Nephron (organoid): ENCODE measurements around the gene CENPP.
"Not testable (repeated sequence)": the region's sequence is repeated elsewhere in the genome, so short reads cannot be mapped to it uniquely, and the experiment has no call there.

Experiments
- H3K27ac Mint-ChIP-seq, 3 experiments: 2 replicates each; pipeline ENCODE4 v1.8.0; 2020; ENCODE audit warnings: mixed read lengths in 3 of 3, mild to moderate bottlenecking in 2 of 3, moderate library complexity in 1 of 3
- H3K27me3 Mint-ChIP-seq: 2 replicates; pipeline ENCODE4 v1.8.0; 2021; ENCODE audit warnings: low read depth, mild to moderate bottlenecking, moderate library complexity, mixed read lengths
- H3K36me3 Mint-ChIP-seq: 2 replicates; pipeline ENCODE4 v1.8.0; 2020; ENCODE audit warnings: low read depth, mixed read lengths
- H3K4me1 Mint-ChIP-seq: 2 replicates; pipeline ENCODE4 v1.8.0; 2020; ENCODE audit warnings: mixed read lengths
- H3K4me3 Mint-ChIP-seq, 3 experiments: 2 replicates each; pipeline ENCODE4 v1.8.0; 2020; ENCODE audit warnings: mild to moderate bottlenecking in 3 of 3, mixed read lengths in 3 of 3, moderate library complexity in 2 of 3
- H3K9me3 Mint-ChIP-seq: 2 replicates; pipeline ENCODE4 v1.8.0; 2020; ENCODE audit warnings: mixed read lengths
- TF ChIP-seq, protein P1 (sequence below), 3 experiments: fragments of 200-600 bp; sonication (generic); IDR thresholded peaks; one replicate each; pipeline ENCODE4 v1.5.0; 2021; ENCODE audit warnings: antibody characterized with exemption in 3 of 3; ENCODE audit not compliant: unreplicated experiment in 3 of 3

Gene CENPP

DNA sequence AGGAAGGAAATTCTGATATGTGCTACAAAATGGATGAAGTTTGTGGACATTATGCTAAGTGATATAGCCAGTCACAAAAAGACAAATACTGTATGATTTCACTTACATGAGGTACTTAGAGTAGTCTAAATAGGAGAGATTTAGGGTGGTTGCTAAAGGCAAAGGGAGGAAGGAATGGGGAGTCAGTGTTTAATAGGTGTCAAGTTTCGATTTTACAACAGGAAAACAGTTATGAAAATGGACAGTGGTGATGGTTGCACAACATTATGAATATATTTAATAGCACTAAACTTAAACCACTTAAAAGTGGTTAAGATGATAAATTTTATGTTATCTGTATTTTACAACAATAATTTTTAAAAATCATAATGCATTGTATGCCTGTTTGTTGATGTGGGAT is 250.4 kb downstream of the CENPP start:
- TF ChIP-seq, protein P1, sequence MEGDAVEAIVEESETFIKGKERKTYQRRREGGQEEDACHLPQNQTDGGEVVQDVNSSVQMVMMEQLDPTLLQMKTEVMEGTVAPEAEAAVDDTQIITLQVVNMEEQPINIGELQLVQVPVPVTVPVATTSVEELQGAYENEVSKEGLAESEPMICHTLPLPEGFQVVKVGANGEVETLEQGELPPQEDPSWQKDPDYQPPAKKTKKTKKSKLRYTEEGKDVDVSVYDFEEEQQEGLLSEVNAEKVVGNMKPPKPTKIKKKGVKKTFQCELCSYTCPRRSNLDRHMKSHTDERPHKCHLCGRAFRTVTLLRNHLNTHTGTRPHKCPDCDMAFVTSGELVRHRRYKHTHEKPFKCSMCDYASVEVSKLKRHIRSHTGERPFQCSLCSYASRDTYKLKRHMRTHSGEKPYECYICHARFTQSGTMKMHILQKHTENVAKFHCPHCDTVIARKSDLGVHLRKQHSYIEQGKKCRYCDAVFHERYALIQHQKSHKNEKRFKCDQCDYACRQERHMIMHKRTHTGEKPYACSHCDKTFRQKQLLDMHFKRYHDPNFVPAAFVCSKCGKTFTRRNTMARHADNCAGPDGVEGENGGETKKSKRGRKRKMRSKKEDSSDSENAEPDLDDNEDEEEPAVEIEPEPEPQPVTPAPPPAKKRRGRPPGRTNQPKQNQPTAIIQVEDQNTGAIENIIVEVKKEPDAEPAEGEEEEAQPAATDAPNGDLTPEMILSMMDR (IDR thresholded peaks at IDR 0.05; ENCODE audit: unreplicated experiment in 3 of 3): no peak
- Mint-ChIP-seq H3K9me3 (peaks cover 18% of the 10 kb centered on the region), H3K27me3 (no peaks in the 10 kb centered on the region), H3K4me1 (peaks cover 3% of the 10 kb centered on the region), H3K4me3 (no peak overlapping the region), H3K27ac (no peak overlapping the region), H3K36me3 (peaks cover 8% of the 10 kb centered on the region)

DNA sequence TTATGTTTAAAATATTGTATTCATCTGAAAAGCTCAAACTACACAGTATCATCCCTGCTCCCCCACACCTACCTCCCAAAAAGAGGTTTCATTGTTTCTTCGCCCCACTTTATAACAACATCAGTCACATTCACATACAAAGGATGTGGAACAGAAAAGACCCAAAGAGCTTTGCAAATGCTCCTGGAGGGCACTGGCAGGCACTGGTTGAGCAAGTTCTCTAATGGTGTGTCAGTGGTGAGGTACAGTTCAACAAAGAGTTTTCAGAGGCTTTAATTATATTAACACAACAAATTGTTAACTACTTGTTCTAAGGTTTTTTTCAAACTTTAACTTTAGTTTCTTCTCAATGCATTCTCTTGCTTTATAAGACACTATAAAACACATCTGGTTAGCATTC is 264.2 kb downstream of the CENPP start:
- peak overlapping the region; percentile 88 to 95 (median 92) for H3K27ac Mint-ChIP-seq
- peaks cover 23% of the 10 kb centered on the region for H3K4me1 Mint-ChIP-seq

DNA sequence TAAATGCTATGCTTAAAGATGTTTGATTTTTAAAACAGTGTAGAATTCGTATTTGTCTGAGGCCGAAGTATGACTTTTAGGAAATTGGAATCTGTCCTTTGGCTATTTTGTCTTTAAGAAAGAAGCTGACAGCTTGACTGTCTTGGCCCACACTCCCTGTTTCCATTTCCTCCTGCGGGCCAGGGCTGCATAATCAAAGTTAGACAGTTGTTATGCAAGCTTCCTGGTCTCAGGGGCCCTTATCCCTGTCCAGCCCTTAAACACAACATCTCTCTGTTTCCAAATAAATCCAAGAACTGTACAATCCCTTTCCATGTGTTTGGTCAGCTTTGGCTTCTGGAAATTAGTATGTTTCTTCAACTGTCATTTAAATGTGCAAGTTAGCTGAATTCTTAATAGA is 264.6 kb downstream of the CENPP start:
- Mint-ChIP-seq H3K36me3 (no peaks in the 10 kb centered on the region), H3K4me1 (peaks cover 23% of the 10 kb centered on the region), H3K9me3 (peaks cover 5% of the 10 kb centered on the region), H3K4me3 (peak overlapping the region in 2 of 3 experiments; percentile 1 to 8), H3K27ac (peak overlapping the region; percentile 88 to 95 (median 92)), H3K27me3 (no peaks in the 10 kb centered on the region)
- TF ChIP-seq, protein P1 (IDR thresholded peaks at IDR 0.05; ENCODE audit: unreplicated experiment in 3 of 3): no peak

More for the DNA sequence above, 264.2 kb downstream of the CENPP start:
- Mint-ChIP-seq H3K36me3 (no peaks in the 10 kb centered on the region), H3K4me3 (no peak overlapping the region), H3K27me3 (no peaks in the 10 kb centered on the region), H3K9me3 (peaks cover 7% of the 10 kb centered on the region)
- TF ChIP-seq, protein P1 (IDR thresholded peaks at IDR 0.05; ENCODE audit: unreplicated experiment in 3 of 3): no peak

DNA sequence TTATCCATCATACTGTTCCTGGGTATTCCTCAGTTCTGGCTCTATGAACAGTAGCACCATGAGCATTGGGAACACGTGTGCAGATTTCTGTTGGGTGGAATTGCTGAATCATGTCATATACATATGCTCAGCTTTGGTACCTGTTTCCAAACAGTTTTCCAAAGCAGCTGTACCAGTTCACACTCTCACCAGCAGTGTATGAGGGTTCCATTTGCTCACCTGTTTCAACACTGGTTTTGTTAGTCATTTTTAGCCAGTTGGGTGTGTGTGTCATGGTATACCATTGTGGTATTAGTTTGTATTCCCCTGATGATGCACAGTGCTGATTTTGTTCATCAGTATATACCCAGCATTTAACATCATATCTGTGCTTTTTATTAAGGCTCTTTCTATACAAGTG is 266.8 kb downstream of the CENPP start:
- TF ChIP-seq, protein P1 (IDR thresholded peaks at IDR 0.05; ENCODE audit: unreplicated experiment in 3 of 3): no peak
- no peak overlapping the region for H3K4me3 Mint-ChIP-seq
- peak overlapping the region in 1 of 3 experiments; percentile 7 for H3K27ac Mint-ChIP-seq
- H3K36me3 Mint-ChIP-seq: no peaks in the 10 kb centered on the region
- no peaks in the 10 kb centered on the region for H3K27me3 Mint-ChIP-seq
- peaks cover 31% of the 10 kb centered on the region for H3K4me1 Mint-ChIP-seq
- no peaks in the 10 kb centered on the region for H3K9me3 Mint-ChIP-seq

DNA sequence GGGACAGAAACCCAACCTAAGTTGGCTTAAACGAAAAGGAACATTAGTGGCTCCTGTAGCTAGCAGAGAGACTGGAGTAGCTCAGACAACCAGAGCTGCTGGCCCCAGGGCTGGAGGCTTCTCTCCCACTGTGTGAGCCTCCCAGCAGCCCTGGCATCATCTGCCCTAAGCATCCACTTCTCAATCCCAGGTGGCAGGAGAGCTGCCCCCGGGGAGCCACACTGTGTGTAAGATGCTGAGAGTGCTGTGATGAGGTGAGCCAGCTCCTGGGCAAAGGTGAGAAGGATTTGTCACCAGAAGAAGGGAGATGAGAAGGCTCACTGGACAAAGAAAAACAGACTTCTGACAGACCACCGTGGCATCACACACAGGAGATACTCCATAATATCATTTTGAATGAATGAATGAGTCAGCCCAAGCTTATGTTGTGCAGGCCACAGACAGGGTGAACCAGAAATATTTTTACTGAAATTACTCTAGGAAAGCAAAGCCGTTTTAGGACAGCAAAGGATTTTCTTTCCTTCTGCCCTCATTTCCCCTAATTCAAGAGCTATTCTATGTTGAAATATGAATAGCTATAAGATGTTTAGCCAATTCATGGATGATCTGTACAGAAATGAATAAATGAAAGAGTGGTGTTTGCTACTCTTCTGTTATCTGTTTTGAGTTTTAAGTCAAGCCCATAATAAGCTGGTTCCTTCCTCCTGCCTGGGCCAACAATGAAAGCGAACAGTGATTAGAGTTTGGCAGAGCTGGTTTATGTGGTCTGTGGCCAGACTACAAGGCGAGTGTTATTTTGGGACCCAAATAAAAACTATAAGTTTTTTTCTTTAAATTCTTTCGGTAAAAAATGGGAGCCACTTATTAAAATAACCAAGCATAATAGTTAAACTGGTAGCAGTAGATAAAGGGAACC is 267.5 kb downstream of the CENPP start:
- Mint-ChIP-seq H3K4me1 (peaks cover 38% of the 10 kb centered on the region), H3K27me3 (no peaks in the 10 kb centered on the region), H3K9me3 (no peaks in the 10 kb centered on the region)

DNA sequence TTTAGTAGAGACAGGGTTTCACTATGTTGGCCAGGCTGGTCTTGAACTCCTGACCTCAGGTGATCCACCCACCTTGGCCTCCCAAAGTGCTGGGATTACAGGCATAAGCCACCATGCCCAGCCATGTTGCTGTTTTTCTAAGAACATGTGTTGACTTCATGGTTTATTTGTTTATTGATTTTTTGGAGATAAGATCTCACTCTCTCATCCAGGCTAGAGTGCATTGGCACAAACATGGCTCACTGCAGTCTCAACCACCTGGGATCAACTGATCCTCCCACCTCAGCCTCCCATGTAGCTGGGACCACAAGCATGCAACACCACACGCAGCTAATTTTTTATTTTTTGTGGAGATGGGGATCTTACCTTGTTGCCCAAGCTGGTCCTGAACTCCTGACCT is 269.3 kb downstream of the CENPP start:
- not testable (repeated sequence) for H3K4me3 Mint-ChIP-seq, H3K36me3 Mint-ChIP-seq, H3K27ac Mint-ChIP-seq, H3K27me3 Mint-ChIP-seq, H3K9me3 Mint-ChIP-seq
- peaks cover 40% of the 10 kb centered on the region for H3K4me1 Mint-ChIP-seq

More for the DNA sequence above, 267.5 kb downstream of the CENPP start:
- no peak overlapping the region for H3K4me3 Mint-ChIP-seq
- H3K27ac Mint-ChIP-seq: peak overlapping the region in 1 of 3 experiments; percentile 13
- H3K36me3 Mint-ChIP-seq: no peaks in the 10 kb centered on the region
- TF ChIP-seq, protein P1 (IDR thresholded peaks at IDR 0.05; ENCODE audit: unreplicated experiment in 3 of 3): no peak
